Stomach (tissue), 9 donors: ENCODE measurements around the gene MPPE1. TPM values are rescaled to one million over a fixed set of nuclear protein-coding genes. Genes with fewer than 3 reads are reported as not detected.

Experiments used
- DNase-seq, 2 donors: peaks; one replicate each; pipeline versions ENCODE4 v3.0.0 to v3.0.0-alpha.2; 2013 to 2019
- H3K27ac ChIP-seq, 5 donors: fragments of 200-600 bp in 4 of 5; sonication (generic) in 4 of 5; one replicate each; pipeline ENCODE4 v1.5.1; 2013 to 2019; ENCODE audit warnings: mild to moderate bottlenecking in 1 of 5, moderate library complexity in 1 of 5
- H3K27me3 ChIP-seq, 3 donors: fragments of 200-600 bp; sonication (generic); one replicate each; pipeline ENCODE4 v1.5.1; 2017 to 2019; ENCODE audit warnings: mixed run types in 1 of 3
- H3K36me3 ChIP-seq, 4 donors: fragments of 200-600 bp; sonication (generic); 1 replicate in 3 of 4; 2 replicates in 1 of 4; pipeline ENCODE4 v1.5.1; 2016 to 2019
- H3K4me1 ChIP-seq, 4 donors: fragments of 200-600 bp; sonication (generic); one replicate each; pipeline ENCODE4 v1.5.1; 2016 to 2019
- H3K4me3 ChIP-seq, 4 donors: fragments of 200-600 bp; sonication (generic) in 3 of 4; one replicate each; pipeline ENCODE4 v1.5.1; 2016 to 2019; ENCODE audit warnings: mild to moderate bottlenecking in 1 of 4
- H3K9me3 ChIP-seq, 4 donors: fragments of 200-600 bp; sonication (generic); one replicate each; pipeline ENCODE4 v1.5.1; 2016 to 2019
- CTCF ChIP-seq, 7 experiments: fragments of 450-650 bp in 4 of 7; fragments of 200-600 bp in 3 of 7; sonication (generic) in 3 of 7; IDR thresholded peaks; one replicate each; pipeline ENCODE4 v1.5.1; 2016 to 2019; ENCODE audit warnings: antibody characterized with exemption in 7 of 7, control low read depth in 2 of 7, mild to moderate bottlenecking in 1 of 7
- EP300 ChIP-seq: sonication (generic); formaldehyde crosslinking; IDR thresholded peaks from one replicate; pipeline ENCODE4 v1.6.1; 2017; ENCODE audit warnings: antibody characterized with exemption
- POLR2A ChIP-seq, 4 donors: fragments of 450-650 bp; IDR thresholded peaks; one replicate each; pipeline ENCODE4 v1.6.1; 2016; ENCODE audit warnings: antibody characterized with exemption in 4 of 4, control low read depth in 2 of 4, mild to moderate bottlenecking in 1 of 4, moderate library complexity in 1 of 4
- POLR2AphosphoS5 ChIP-seq, 3 donors: sonication (generic); formaldehyde crosslinking; IDR thresholded peaks; one replicate each; pipeline ENCODE4 v1.6.1; 2016; ENCODE audit warnings: antibody characterized with exemption in 3 of 3
- WGBS, 5 donors: extraction: QIAGEN DNeasy Blood & Tissue Kit in 3 of 5; methylation state at CpG; one replicate each; pipeline versions ENCODE4 v1.1.5 to v1.1.7; 2013 to 2018; 5-methylcytosine and 5-hydroxymethylcytosine counted together
- intact Hi-C: fragments of 100-400 bp; cut with DNase I; formaldehyde crosslinking; loops from one replicate; pipeline ENCODE4 v1.15.1; 2023; ENCODE audit warnings: low total_unique reads
- polyA plus RNA-seq, 3 donors: library from polyadenylated mRNA; stranded (reverse); fragments of 200-250 nt; gene quantifications; one replicate each; pipeline ENCODE4 v1.2.3, GENCODE V29; 2013
- total RNA-seq, 5 donors: library from RNA; depleted of rRNA; stranded (reverse); fragments of >200 nt; gene quantifications; one replicate each; pipeline versions ENCODE4 v1.1.0 to v1.2.3, GENCODE V29; 2014 to 2016
- donor health status: healthy with polysubstance abuse.
- donor health status: Bipolar disorder and iron deficiency.
- donor health status: healthy.

The MPPE1 gene
- total and polyA plus RNA-seq, 8 donors, result 15.2 to 82.0 (median 32.6) TPM

DNA sequence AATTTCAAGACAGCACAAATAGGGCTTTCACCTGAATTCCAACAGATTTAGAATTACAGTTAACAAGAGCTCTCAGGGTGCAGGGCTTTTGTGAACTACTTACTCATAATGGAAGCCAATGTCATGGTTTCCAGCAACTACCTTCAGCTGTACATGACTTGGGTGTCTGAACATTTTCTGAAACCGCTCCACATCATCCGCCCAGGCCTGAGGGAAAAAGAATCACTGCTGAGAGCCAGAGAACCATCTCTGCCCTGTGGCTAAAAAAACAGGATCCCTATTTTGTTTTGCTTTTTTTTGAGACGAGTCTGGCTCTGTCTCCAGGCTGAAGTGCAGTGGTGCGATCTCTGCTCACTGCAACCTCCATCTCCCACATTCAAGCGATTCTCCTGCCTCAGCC is 18.8 kb downstream of the MPPE1 start:
- H3K9me3 ChIP-seq, result no peaks in the 10 kb centered on the region
- intact Hi-C loops, result no loop called here
- H3K4me1 ChIP-seq, result peaks cover 0 to 21% (median 0%) of the 10 kb centered on the region in 4 donors
- no peak for DNase-seq
- H3K27me3 ChIP-seq, result no peaks in the 10 kb centered on the region
- H3K27ac ChIP-seq, result no peak overlapping the region
- WGBS, 5 donors, result 94 to 97% (median 97%) methylated on average over 5 of the region's 5 CpGs
- H3K4me3 ChIP-seq, result no peak overlapping the region
- TF ChIP-seq CTCF (IDR thresholded peaks at IDR 0.05) (no peak), EP300 (no peak), POLR2AphosphoS5 (IDR thresholded peaks at IDR 0.05) (no peak), POLR2A (IDR thresholded peaks at IDR 0.05) (no peak)
- H3K36me3 ChIP-seq, result peaks cover 38 to 100% (median 96%) of the 10 kb centered on the region in 4 donors

- intact Hi-C loops, result no loop called here
- DNase-seq, result no peak
- 89 to 96% (median 94%) methylated on average over 2 of the region's 2 CpGs for WGBS, 5 donors
These were observed 19.4 kb downstream of the MPPE1 start for GRCh38 chr18:11888726-11889125.

DNA sequence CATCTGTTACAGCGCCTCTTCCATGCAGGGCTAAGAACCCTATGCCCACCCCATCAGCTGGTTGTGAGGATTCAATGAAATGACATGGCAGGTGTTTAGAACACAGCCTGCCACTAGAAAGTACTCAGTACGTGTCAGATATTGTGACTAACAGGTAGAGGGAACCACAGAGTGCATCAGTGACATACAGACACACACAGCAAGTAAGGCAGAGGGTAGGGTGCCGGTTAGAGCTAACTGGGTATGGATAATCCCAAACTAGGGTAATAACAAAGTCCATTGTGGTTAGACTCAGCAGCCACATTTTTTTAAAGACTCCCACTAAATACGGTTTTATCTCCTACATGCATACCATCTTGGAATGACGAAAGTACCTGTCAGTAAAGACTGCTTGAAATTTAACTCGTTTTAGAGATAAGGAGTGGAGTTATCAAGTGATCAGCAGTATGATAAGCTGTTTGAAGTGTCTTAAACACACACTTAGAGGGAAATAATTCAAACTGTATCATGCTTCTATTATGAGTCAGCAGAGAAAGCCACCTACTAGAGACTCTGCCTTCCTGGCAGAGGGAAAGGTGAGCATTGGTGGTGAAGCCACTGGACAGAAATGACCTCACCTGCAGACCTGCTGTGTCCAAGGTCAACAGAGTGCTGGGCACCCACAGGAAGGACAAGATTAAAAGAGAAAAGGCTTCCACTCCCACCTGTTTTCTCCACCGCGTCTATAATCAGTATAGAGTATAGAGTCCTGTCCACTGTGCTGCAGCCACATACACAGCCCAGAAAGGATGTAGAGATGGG is 20.6 kb downstream of the MPPE1 start:
- 62 to 71% (median 66%) methylated on average over 8 of the region's 8 CpGs for WGBS, 5 donors
- H3K27ac ChIP-seq, result peak overlapping the region in 1 of 5 donors; percentile 10
- no peaks in the 10 kb centered on the region for H3K9me3 ChIP-seq
- intact Hi-C loops, result no loop called here
- DNase-seq, result no peak
- peaks cover 0 to 12% (median 0%) of the 10 kb centered on the region in 4 donors for H3K4me1 ChIP-seq
- H3K4me3 ChIP-seq, result no peak overlapping the region
- peaks cover 38 to 94% (median 89%) of the 10 kb centered on the region in 4 donors for H3K36me3 ChIP-seq
- H3K27me3 ChIP-seq, result no peaks in the 10 kb centered on the region
- no peak for TF ChIP-seq POLR2AphosphoS5 (IDR thresholded peaks at IDR 0.05)
- TF ChIP-seq CTCF (IDR thresholded peaks at IDR 0.05), result no peak
- no peak for TF ChIP-seq EP300
- TF ChIP-seq POLR2A (IDR thresholded peaks at IDR 0.05), result no peak

More at GRCh38 chr18:11888726-11889125, 19.4 kb downstream of the MPPE1 start:
- no peak for TF ChIP-seq EP300
- no peak for TF ChIP-seq CTCF (IDR thresholded peaks at IDR 0.05)
- TF ChIP-seq POLR2AphosphoS5 (IDR thresholded peaks at IDR 0.05), result no peak
- Histone ChIP-seq H3K27me3 (no peaks in the 10 kb centered on the region), H3K36me3 (peaks cover 38 to 100% (median 98%) of the 10 kb centered on the region in 4 donors), H3K4me1 (peaks cover 0 to 19% (median 0%) of the 10 kb centered on the region in 4 donors), H3K9me3 (no peaks in the 10 kb centered on the region), H3K4me3 (no peak overlapping the region), H3K27ac (no peak overlapping the region)

DNA sequence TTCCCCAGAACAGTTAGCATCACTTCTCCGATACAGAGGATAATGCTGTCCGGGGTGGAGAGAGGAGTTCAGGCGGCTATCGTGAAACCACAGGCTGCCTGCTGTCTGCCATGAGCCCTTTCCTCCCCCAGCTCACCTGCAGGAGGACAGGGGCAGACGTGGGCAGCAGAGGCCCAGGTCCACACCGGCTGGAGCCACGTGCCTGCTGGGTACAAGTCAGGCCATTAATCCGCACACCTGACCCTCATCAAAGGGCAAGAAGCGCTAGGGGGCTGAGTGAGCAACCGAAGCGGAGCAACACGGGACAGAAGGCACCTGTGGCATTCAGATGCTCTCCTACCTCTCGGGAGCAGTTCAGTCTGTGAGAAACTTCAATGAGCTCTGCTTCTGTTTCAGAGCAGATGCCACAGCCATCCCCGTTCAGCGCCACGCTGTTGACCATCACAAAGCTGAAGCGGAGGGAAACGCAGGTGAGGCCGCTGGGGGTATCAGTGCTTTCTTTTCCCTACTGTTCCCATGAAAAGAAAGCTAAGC is 21.5 kb downstream of the MPPE1 start:
- Histone ChIP-seq H3K4me3 (no peak overlapping the region), H3K9me3 (no peaks in the 10 kb centered on the region), H3K36me3 (peaks cover 38 to 92% (median 87%) of the 10 kb centered on the region in 4 donors), H3K4me1 (peaks cover 0 to 12% (median 0%) of the 10 kb centered on the region in 4 donors), H3K27ac (no peak overlapping the region), H3K27me3 (no peaks in the 10 kb centered on the region)
- no peak for DNase-seq
- intact Hi-C loops, result no loop called here
- WGBS, 5 donors, result 86 to 92% (median 89%) methylated on average over 18 to 19 of the region's 19 CpGs
- TF ChIP-seq EP300 (no peak), POLR2A (IDR thresholded peaks at IDR 0.05) (no peak), POLR2AphosphoS5 (IDR thresholded peaks at IDR 0.05) (no peak), CTCF (IDR thresholded peaks at IDR 0.05) (no peak)
